GM21825 (cell line): ENCODE data around the gene COL8A1.
"Not testable (repeated sequence)": the region's sequence is repeated elsewhere in the genome, so short reads cannot be mapped to it uniquely, and the experiment has no call there.

Experiments
- ATAC-seq: cut with Tn5 transposase; IDR thresholded peaks from one replicate; pipeline ENCODE4 v1.9.1; 2021; ENCODE audit warnings: mild to moderate bottlenecking, moderate library complexity; ENCODE audit not compliant: unreplicated experiment

Gene COL8A1

GRCh38 chr3:99638167-99638948 is at the start of gene COL8A1:
COL8A1 (plus strand) TSS chr3:99638594; CDS start chr3:99790683, 152,089 bp downstream.
- no peak for ATAC-seq

DNA sequence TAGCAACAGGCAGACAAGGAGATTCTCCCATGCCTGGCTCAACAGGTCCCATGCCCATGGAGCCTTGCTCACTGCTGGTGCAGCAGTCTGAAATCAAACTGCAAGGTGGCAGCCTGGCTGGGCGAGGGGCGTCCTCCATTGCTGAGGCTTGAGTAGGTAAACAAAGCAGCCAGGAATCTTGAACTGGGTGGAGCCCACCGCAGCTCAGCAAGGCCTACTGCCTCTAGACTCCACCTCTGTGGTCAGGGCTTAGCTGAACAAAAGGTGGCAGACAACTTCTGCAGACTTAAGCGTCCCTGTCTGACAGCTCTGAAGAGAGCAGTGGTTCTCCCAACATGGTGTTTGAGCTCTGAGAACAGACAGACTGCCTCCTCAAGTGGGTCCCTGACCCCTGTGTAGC is 49.2 kb upstream of the COL8A1 start:
- not testable (repeated sequence) for ATAC-seq

GRCh38 chr3:99599894-99600293 is 38.5 kb upstream of the COL8A1 start:
- no peak for ATAC-seq

DNA sequence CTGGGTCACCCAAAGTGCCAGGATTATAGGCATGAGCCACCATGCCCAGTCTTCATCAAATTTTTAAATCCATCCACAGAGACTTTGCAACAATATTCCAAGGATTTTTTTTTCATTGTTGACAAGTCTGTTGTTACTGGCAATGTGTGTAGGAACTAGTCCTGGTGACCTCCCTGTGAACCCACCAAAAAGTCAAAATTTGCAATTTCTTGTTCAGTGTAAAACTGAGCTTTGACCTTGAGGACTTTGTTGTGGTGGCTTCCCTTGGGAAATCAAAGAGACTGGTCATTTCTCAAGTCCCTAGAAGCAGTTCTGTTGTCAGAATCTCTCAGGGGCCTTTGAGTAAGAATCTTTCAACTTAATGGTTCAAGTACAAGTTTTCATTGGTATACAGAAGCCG is 36.9 kb upstream of the COL8A1 start:
- ATAC-seq = no peak

DNA sequence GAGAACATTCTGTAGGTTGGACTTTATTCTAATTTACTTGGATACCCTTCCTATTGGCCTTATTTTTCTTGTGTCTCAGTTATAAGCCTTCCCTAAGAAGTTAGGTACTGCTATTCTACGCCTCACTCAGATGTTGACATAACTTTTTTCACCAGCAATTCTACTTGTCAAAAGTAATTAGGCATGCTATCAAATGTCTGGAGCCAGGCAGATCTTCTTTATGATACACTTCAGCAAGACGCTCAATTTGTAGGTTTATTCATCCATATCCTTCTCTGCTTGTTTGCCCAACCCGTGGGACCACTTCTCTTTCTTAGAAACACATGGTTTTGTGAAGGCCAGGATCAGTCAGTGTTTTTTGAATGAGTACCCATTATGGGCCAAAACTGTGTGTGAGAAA is 36.2 kb upstream of the COL8A1 start:
- ATAC-seq = no peak

- no peak for ATAC-seq
Observed at GRCh38 chr3:99607151-99607550, 31.2 kb upstream of the COL8A1 start.

DNA sequence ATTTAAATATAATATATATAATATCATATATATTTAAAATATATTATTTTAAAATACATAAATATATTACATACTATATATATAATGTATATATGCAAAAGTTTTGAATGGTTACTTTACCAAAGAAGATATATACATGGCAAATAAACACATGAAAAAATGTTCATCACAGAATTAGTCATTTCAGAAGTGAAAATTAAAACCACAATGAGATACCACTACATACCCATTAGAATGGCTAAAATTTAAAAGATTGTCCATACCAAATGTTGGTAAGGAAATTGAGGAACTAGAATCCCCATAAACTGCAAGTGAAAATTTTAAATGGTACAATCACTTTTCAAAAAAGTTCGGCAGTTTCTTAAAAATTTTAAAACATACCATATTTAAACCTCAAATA is 23.6 kb upstream of the COL8A1 start:
- ATAC-seq = no peak

GRCh38 chr3:99620077-99620767 is 18.2 kb upstream of the COL8A1 start:
- ATAC-seq = no peak

DNA sequence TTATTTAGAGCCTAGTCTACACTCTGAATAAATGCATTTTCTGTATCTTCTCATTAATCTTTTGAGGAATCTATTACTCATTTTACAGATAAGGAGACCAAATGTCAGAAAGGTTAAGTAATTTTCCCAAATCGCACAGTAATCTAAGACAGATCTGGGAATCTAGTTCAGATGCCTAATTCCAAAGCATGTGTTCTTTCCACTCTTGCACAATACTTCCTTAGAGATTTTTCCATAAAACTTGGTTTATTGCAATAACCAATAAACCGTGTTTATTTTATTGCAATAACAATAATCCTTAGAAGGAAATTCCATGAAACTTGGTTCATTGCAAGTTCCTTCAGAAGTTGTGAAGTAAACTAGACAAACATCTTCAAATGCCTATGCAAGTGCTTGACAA is 17.4 kb upstream of the COL8A1 start:
- no peak for ATAC-seq

DNA sequence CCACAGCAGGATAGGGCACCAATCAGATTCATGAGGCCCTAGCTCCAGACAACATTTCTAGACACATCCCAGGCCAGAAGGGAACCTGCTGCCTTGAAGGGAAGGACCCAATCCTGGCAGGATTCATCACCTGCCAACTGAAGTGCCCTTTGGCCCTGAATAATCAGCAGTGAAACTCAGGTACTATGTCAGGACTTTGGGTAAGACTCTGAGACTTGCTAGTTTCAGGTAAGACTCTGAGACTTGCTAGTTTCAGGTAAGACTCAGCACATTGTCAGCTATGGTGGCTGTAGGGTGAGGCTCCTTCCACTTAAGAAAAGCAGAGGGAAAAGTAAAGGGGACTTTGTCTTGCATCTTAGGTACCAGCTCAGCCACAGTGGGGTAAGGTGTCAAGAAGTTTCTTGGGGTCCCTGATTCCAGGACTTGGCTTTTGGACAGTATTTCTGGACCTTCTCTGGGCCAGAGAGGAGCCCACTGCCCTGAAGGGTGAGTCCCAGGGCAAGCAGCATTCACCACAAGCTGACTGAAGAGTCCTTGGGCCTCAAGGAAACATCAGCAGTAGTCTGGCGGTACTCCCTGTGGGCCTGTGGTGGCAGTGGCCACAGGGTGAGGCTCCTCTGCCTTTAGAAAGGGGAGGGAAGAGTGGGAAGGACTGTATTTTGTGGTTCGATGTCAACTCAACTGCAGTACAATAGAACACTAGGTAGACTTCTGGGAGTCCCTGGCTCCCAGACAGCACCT is 13.7 kb upstream of the COL8A1 start:
- no peak for ATAC-seq

GRCh38 chr3:99625237-99625622 is 13.2 kb upstream of the COL8A1 start:
- no peak for ATAC-seq

DNA sequence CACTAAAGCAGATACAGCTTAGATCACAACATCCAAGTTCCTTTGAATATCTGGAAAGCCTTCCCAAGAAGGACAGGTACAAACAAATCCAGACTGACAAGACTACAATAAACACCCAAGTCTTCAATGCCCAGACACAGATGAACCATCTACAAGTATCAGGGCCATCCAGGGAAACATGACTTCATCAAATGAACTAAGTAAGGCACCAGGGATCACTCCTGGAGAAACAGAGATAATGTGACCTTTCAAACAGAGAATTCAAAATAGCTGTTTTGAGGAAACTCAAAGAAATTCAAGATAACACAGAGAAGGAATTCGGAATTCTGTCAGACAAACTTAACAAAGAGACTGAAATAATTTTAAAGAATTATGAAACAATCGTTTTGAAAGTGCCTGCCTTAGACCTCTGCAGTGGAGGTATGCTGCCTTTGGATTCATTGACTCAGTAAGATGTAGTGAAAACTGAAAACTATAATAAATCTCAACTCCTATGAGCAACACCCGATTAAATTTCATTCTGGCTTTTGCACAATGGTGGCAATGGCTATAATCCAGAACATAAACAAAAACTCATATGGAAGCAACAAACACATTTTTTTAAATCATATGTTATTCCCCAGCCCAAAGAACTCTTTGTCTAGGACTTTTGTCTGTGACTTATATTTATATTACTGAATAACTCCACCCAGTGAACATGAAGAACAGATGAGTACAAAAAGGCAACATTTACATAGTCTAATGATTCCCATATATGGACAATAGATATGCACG is 12.6 kb upstream of the COL8A1 start:
- no peak for ATAC-seq

- no peak for ATAC-seq
Observed at GRCh38 chr3:99626417-99626788, 12.0 kb upstream of the COL8A1 start.

DNA sequence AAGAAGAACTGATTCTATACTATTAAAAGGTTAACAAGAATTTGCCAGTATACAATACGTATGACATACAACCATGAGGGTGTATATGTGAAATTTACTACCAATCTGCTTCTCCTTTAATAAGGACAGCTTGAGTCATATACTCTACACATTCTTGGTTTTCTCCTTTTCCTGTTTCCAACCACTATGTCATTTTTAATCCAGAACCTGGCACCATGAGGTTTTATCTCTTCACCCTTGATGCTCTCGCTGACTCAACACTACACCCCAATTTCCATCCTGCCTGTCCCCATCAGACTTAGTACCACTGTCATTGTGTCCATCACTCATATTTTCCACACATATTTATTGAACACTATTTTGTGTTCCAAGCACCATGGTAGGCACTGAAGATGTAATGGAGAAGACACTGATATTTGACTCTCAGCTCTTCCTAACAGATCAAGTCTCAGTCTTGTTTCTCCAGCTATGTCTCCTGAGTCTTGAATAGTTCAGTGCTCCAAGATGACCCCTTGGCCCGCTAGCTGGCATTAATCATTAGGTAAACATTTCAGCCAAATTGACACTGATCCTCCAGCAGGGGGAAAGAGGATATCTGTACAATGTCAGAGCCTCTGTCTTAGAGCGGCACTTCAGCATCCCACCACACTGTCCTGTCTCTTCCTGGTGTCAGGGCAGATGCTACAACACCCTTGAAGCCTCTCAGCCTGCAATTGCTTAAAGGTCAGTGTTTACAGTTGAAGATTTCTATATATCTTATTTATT is 11.2 kb upstream of the COL8A1 start:
- no peak for ATAC-seq

DNA sequence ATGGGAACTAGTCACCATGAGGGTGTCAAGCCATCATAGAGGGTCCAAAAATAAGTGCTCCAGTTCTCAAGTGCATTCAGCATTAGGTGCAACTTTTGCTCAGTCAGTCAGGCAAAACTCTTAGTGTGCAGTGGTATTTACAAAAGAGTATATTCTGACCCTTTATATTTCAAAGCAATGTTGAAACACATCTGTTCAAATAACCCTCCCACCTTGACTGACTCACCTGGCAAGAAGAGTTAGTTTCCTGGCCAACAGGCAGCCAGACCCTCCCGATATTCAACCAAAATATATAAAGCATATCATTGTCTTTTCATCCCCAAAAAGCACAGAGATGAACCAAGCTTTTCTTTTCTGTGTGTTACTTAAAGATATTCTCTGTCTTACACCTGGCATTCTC is 7.6 kb upstream of the COL8A1 start:
- no peak for ATAC-seq

DNA sequence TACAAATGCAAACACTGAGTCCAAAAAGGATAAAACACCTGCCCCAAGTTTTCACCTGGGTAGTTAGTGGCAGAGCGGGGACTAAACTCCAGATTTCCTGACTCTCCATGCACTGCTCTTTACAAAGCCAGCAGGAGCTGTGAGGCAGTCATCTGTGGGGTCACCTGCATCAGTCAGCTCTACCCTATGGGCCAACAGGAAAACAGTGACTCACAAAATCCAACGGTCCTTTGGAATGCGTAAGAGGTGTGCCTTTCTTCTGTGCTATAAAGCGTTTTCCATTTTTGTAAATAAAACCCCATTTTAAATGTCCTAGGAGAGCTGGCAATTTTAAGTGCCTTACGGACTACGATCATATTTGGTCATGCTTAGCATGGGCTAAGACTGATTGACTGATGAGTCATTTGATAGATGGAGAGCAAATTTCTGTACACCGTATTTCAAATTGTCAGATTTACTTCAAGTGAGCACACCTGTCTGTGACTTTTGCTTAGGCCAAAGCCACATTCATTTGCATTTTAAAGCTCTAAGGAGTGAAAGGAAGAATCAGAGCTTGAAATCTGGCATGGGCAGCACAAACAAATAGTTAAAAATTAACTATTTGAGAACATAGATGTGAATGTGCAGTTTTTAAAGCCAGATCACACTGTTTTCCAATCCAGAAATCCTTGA is 4.4 kb upstream of the COL8A1 start:
- ATAC-seq = no peak

DNA sequence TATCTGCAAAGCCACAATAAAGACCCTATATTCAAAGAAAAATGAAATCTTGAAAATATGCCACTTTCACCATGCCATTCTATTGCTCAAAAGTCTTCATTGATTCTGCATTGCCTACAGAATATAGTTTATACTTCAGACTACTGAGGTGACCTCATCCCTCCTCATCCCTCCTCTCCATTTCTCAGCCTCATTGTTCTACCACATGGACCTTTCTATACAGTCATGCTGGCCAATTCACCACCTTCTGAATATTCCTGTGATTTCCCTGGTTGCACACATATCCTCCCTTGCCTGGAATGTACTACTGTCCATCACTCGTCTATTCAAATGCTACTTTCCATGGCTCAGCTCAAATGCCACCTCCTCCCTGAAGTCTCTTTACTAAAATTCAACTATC is 3.5 kb upstream of the COL8A1 start:
- ATAC-seq = no peak

GRCh38 chr3:99635348-99635747 is 3.0 kb upstream of the COL8A1 start:
- no peak for ATAC-seq

DNA sequence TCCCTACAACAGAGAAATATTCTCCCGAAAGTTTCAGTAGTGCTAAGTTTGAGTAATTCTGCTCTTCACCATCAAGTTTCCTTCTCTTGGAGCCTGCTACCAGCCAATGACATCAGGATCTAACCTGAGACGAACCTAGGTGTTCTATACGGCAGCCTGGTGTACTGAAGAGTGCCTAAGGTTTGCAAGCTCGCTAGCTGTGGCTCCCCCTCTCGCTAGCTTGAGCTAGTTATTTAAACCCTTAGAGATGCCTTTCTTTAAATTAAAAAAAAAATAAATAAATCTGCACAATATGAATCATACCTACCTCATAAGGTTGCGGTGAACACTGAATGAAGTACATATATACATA is 1.4 kb upstream of the COL8A1 start:
- no peak for ATAC-seq
